Spleen (tissue), 11 donors: Measurements from ENCODE around the gene SLC13A5. TPM values are rescaled to one million over a fixed set of nuclear protein-coding genes. Genes with fewer than 3 reads are reported as not detected.

ENCODE experiments used
- DNase-seq: peaks from one replicate; pipeline ENCODE4 v3.0.0-alpha.2; 2020
- H3K27ac ChIP-seq, 8 donors: fragments of 200-600 bp; sonication (generic) in 7 of 8; 1 replicate in 4 of 8; 2 replicates in 4 of 8; pipeline versions ENCODE4 v1.5.0 to v1.8.0; 2016 to 2021; ENCODE audit warnings: inconsistent platforms in 4 of 8, mild to moderate bottlenecking in 4 of 8, moderate library complexity in 1 of 8
- H3K27me3 ChIP-seq, 7 donors: fragments of 200-600 bp; sonication (generic) in 6 of 7; replicated peaks in 1 of 7; 1 replicate in 4 of 7; 2 replicates in 3 of 7; pipeline versions ENCODE4 v1.5.0 to v1.8.0; 2016 to 2021; ENCODE audit warnings: inconsistent platforms in 3 of 7, mild to moderate bottlenecking in 1 of 7
- H3K36me3 ChIP-seq, 6 donors: fragments of 200-600 bp; sonication (generic) in 5 of 6; 1 replicate in 4 of 6; 2 replicates in 2 of 6; pipeline versions ENCODE4 v1.5.0 to v1.8.0; 2016 to 2021; ENCODE audit warnings: inconsistent platforms in 2 of 6
- H3K4me1 ChIP-seq, 6 donors: fragments of 200-600 bp; sonication (generic) in 5 of 6; 1 replicate in 3 of 6; 2 replicates in 3 of 6; pipeline versions ENCODE4 v1.5.0 to v1.8.0; 2016 to 2021; ENCODE audit warnings: inconsistent platforms in 3 of 6
- H3K4me3 ChIP-seq, 8 donors: fragments of 200-600 bp; sonication (generic) in 7 of 8; 1 replicate in 4 of 8; 2 replicates in 4 of 8; pipeline versions ENCODE4 v1.5.0 to v1.8.0; 2016 to 2021; ENCODE audit warnings: inconsistent platforms in 4 of 8, mild to moderate bottlenecking in 4 of 8, moderate library complexity in 2 of 8
- H3K9me3 ChIP-seq, 8 donors: fragments of 200-600 bp; sonication (generic) in 7 of 8; 1 replicate in 4 of 8; 2 replicates in 4 of 8; pipeline versions ENCODE4 v1.5.0 to v1.8.0; 2016 to 2021; ENCODE audit warnings: inconsistent platforms in 4 of 8
- CTCF ChIP-seq, 11 experiments: fragments of 200-600 bp in 7 of 11; fragments of 450-650 bp in 4 of 11; sonication (generic) in 4 of 11; IDR thresholded peaks in 8 of 11; conservative IDR thresholded peaks in 3 of 11; 1 replicate in 7 of 11; 2 replicates in 4 of 11; pipeline versions ENCODE4 v1.4.0 to v1.8.0; 2016 to 2021; ENCODE audit warnings: antibody characterized with exemption in 11 of 11, inconsistent platforms in 4 of 11, mild to moderate bottlenecking in 1 of 11
- POLR2A ChIP-seq, 3 donors: fragments of 450-650 bp; IDR thresholded peaks; one replicate each; pipeline ENCODE4 v1.5.1; 2017; ENCODE audit warnings: antibody characterized with exemption in 3 of 3, mild to moderate bottlenecking in 1 of 3
- POLR2AphosphoS5 ChIP-seq, 3 donors: sonication (generic); formaldehyde crosslinking; IDR thresholded peaks; one replicate each; pipeline ENCODE4 v1.5.1; 2017; ENCODE audit warnings: antibody characterized with exemption in 3 of 3
- WGBS, 5 donors: extraction: QIAGEN DNeasy Blood & Tissue Kit in 3 of 5; methylation state at CpG; one replicate each; pipeline versions ENCODE4 v1.1.5 to v1.1.7; 2013 to 2018; 5-methylcytosine and 5-hydroxymethylcytosine counted together
- intact Hi-C: fragments of 100-400 bp; cut with DNase I; formaldehyde crosslinking; loops from one replicate; pipeline ENCODE4 v1.15.0; 2023; ENCODE audit warnings: low total_unique reads
- microRNA-seq, 3 donors: library from miRNA; unstranded; fragments of <30 nt; microRNA quantifications; one replicate each; pipeline versions ENCODE4 to v1.1.0, GENCODE V29; 2019 to 2020
- polyA plus RNA-seq, 3 donors: library from polyadenylated mRNA; stranded (reverse); fragments of 200-250 nt; gene quantifications; one replicate each; pipeline ENCODE4 v1.2.1, GENCODE V29; 2013
- small RNA-seq, 4 donors: library from RNA; depleted of rRNA; stranded (forward); fragments of <200 nt; gene quantifications; one replicate each; pipeline ENCODE3, GENCODE V24; 2016
- total RNA-seq, 7 donors: library from RNA; depleted of rRNA in 3 of 7; stranded (reverse); fragments of >200 nt in 3 of 7; fragmentation: NEBNext Ultra II Directional in 4 of 7; extraction: Animal tissue kit (Norgen Biotek cat#: 25700) in 4 of 7; gene quantifications; one replicate each; pipeline versions ENCODE4 v1.1.0 to v1.2.1, GENCODE V29; 2016 to 2021
- donor health status: healthy with polysubstance abuse.
- donor health status: DM: no; HTN: no; CAD: no; lungs with moderate emphysema.
- donor health status: DM: no; HTN: no; CAD: no.
- donor health status: Bipolar disorder and iron deficiency.
- donor health status: healthy.
- donor health status: DM: no; HTN: no; CAD: no.
- donor health status: DM: yes; HTN: yes; CAD: no.

SLC13A5 gene
- total and polyA plus RNA-seq, 10 donors, result 1.0 to 18.4 (median 5.4) TPM

- Histone ChIP-seq H3K36me3 (peaks cover 0 to 33% (median 20%) of the 10 kb centered on the region in 6 donors), H3K27ac (no peak overlapping the region), H3K9me3 (no peaks in the 10 kb centered on the region), H3K4me3 (no peak overlapping the region), H3K4me1 (peaks cover 19 to 44% (median 26%) of the 10 kb centered on the region in 6 donors), H3K27me3 (no peaks in the 10 kb centered on the region)
- 91 to 97% (median 92%) methylated on average over 17 of the region's 17 CpGs for WGBS, 5 donors
- DNase-seq, result no peak
- no peak for TF ChIP-seq POLR2A (IDR thresholded peaks at IDR 0.05)
- TF ChIP-seq POLR2AphosphoS5 (IDR thresholded peaks at IDR 0.05), result peak in 1 of 3 donors; percentile 20
- no peak for TF ChIP-seq CTCF (IDR thresholded peaks at IDR 0.05 in 8 of 11, conservative IDR thresholded peaks at IDR 0.05 in 3 of 11)
- intact Hi-C loops, result no loop called here
Measured at GRCh38 chr17:6636616-6637457, 76.3 kb downstream of the SLC13A5 start.

- Histone ChIP-seq H3K27ac (no peak overlapping the region), H3K4me3 (no peak overlapping the region), H3K4me1 (peaks cover 15 to 37% (median 20%) of the 10 kb centered on the region in 6 donors), H3K9me3 (no peaks in the 10 kb centered on the region), H3K36me3 (peaks cover 0 to 40% (median 21%) of the 10 kb centered on the region in 6 donors), H3K27me3 (no peaks in the 10 kb centered on the region)
- no peak for DNase-seq
- TF ChIP-seq CTCF (IDR thresholded peaks at IDR 0.05 in 8 of 11, conservative IDR thresholded peaks at IDR 0.05 in 3 of 11) (no peak), POLR2A (IDR thresholded peaks at IDR 0.05) (no peak), POLR2AphosphoS5 (IDR thresholded peaks at IDR 0.05) (no peak)
- intact Hi-C loops, result no loop called here
- 81 to 100% (median 90%) methylated on average over 2 of the region's 2 CpGs for WGBS, 5 donors
Measured at GRCh38 chr17:6636105-6636504, 77.1 kb downstream of the SLC13A5 start.

Small RNAs within 50 kb of the gene (microRNA-seq; reads per million reads assigned to microRNA genes)
- gene MIR4520-1 (0 reads per million in 3 donors), gene MIR4520-2 (0 reads per million in 3 donors)

Small RNAs within 50 kb of the gene (small RNA-seq; reads per million reads assigned to genes)
- 0 reads per million in 4 donors for gene AC004706.2
- gene MIR4520-1, result 0 to 0.21 (median 0.07) reads per million in 4 donors

Other genes with a start within 250 kb of the SLC13A5 start
- 100 to 1,000 TPM in 6 of 7 donors, 10 to 100 TPM in 1; 51.9 to 215 (median 140) TPM for gene PITPNM3, start 156.8 kb downstream of the SLC13A5 start, total RNA-seq
- gene PITPNM3, start 156.8 kb downstream of the SLC13A5 start, polyA plus RNA-seq, result 10 to 100 TPM in 1 of 3 donors, 1 to 10 TPM in 2; 5.4 to 63.3 (median 9.1) TPM
- 10 to 100 TPM; 13.1 to 21.8 (median 18.9) TPM for gene KIAA0753, start 72.7 kb downstream of the SLC13A5 start, total RNA-seq
- 1 to 10 TPM; 4.2 to 9.5 (median 5.6) TPM for gene KIAA0753, start 72.7 kb downstream of the SLC13A5 start, polyA plus RNA-seq
- gene TXNDC17, start 72.3 kb downstream of the SLC13A5 start, total RNA-seq, result 100 to 1,000 TPM in 2 of 7 donors, 10 to 100 TPM in 5; 38.8 to 114 (median 76.2) TPM
- 100 to 1,000 TPM in 2 of 3 donors, 10 to 100 TPM in 1; 90.5 to 215 (median 140) TPM for gene TXNDC17, start 72.3 kb downstream of the SLC13A5 start, polyA plus RNA-seq
- 10 to 100 TPM in 6 of 7 donors, 1 to 10 TPM in 1; 6.0 to 18.2 (median 16.1) TPM for gene MED31, start 61.8 kb downstream of the SLC13A5 start, total RNA-seq
- 10 to 100 TPM; 17.3 to 28.9 (median 17.5) TPM for gene MED31, start 61.8 kb downstream of the SLC13A5 start, polyA plus RNA-seq
- gene C17orf100, start 61.6 kb downstream of the SLC13A5 start, total RNA-seq, result 1 to 10 TPM; 1.1 to 2.8 (median 2.3) TPM
- gene C17orf100, start 61.6 kb downstream of the SLC13A5 start, polyA plus RNA-seq, result 1 to 10 TPM; 4.2 to 4.7 (median 4.3) TPM
- gene XAF1, start 42.7 kb upstream of the SLC13A5 start, total RNA-seq, result 100 to 1,000 TPM in 5 of 7 donors, 10 to 100 TPM in 2; 69.0 to 176 (median 117) TPM
- 10 to 100 TPM; 26.4 to 61.6 (median 31.4) TPM for gene XAF1, start 42.7 kb upstream of the SLC13A5 start, polyA plus RNA-seq
- gene FBXO39, start 62.8 kb upstream of the SLC13A5 start, total RNA-seq, result under 1 TPM in 2 of 7 donors, not detected in 5; 0.70 to 0.75 TPM
- under 1 TPM in 2 of 3 donors, not detected in 1; 0.26 to 0.27 TPM for gene FBXO39, start 62.8 kb upstream of the SLC13A5 start, polyA plus RNA-seq
- not detected for gene TEKT1, start 118.4 kb upstream of the SLC13A5 start, total RNA-seq
- gene TEKT1, start 118.4 kb upstream of the SLC13A5 start, polyA plus RNA-seq, result not detected